ENCODE data around the gene NSRP1. TPM values are rescaled to one million over a fixed set of nuclear protein-coding genes. Genes with fewer than 3 reads are reported as not detected.
A peak's percentile ranks its signal among the peaks of the same experiment; 100 is the strongest.
"Not testable (repeated sequence)": the region's sequence is repeated elsewhere in the genome, so short reads cannot be mapped to it uniquely, and the experiment has no call there.

NSRP1 gene
- total RNA-seq, 6 donors from 2014 or later = 23.1 to 78.6 (median 32.7) TPM

- WGBS, 2 donors = 77 to 82% methylated on average over 5 of the region's 5 CpGs
- no peak for DNase-seq
Observed at GRCh38 chr17:30199600-30199999, 83.0 kb downstream of the NSRP1 start.

GRCh38 chr17:30200106-30200505 is 83.5 kb downstream of the NSRP1 start:
- peaks cover 0 to 9% (median 1%) of the 10 kb centered on the region in 4 donors for H3K4me1 ChIP-seq
- DNase-seq = no peak

More at GRCh38 chr17:30199600-30199999, 83.0 kb downstream of the NSRP1 start:
- peaks cover 0 to 11% (median 5%) of the 10 kb centered on the region in 4 donors for H3K36me3 ChIP-seq
- no peak overlapping the region for H3K27ac ChIP-seq
- no peak overlapping the region for H3K4me3 ChIP-seq
- no peaks in the 10 kb centered on the region for H3K9me3 ChIP-seq
- TF ChIP-seq POLR2AphosphoS5 (IDR thresholded peaks at IDR 0.05) (no peak), EP300 (IDR thresholded peaks at IDR 0.05) (no peak), CTCF (IDR thresholded peaks at IDR 0.05) (no peak), POLR2A (IDR thresholded peaks at IDR 0.05) (no peak)
- peaks cover 0 to 6% (median under 1%) of the 10 kb centered on the region in 4 donors for H3K4me1 ChIP-seq
- H3K27me3 ChIP-seq = no peaks in the 10 kb centered on the region
- no peak for ATAC-seq (ENCODE audit: low FRiP score in 2 of 2)

GRCh38 chr17:30200656-30201055 is 84.0 kb downstream of the NSRP1 start:
- not testable (repeated sequence) for DNase-seq; ATAC-seq (ENCODE audit: low FRiP score in 2 of 2); H3K4me3 ChIP-seq; H3K4me1 ChIP-seq; H3K9me3 ChIP-seq; H3K27ac ChIP-seq; H3K27me3 ChIP-seq
- H3K36me3 ChIP-seq = peaks cover 0 to 11% (median 5%) of the 10 kb centered on the region in 4 donors
- WGBS, 2 donors = 92 to 99% methylated on average over 6 to 8 of the region's 9 CpGs

More at GRCh38 chr17:30200106-30200505, 83.5 kb downstream of the NSRP1 start:
- Histone ChIP-seq H3K9me3 (no peaks in the 10 kb centered on the region), H3K36me3 (peaks cover 0 to 11% (median 5%) of the 10 kb centered on the region in 4 donors), H3K27me3 (no peaks in the 10 kb centered on the region), H3K4me3 (no peak overlapping the region), H3K27ac (no peak overlapping the region)
- WGBS, 2 donors = 72 to 84% methylated on average over 10 of the region's 10 CpGs
- TF ChIP-seq POLR2A (IDR thresholded peaks at IDR 0.05) (no peak), EP300 (IDR thresholded peaks at IDR 0.05) (no peak), CTCF (IDR thresholded peaks at IDR 0.05) (no peak), POLR2AphosphoS5 (IDR thresholded peaks at IDR 0.05) (no peak)
- ATAC-seq (ENCODE audit: low FRiP score in 2 of 2) = no peak

GRCh38 chr17:30203471-30203981 is 86.9 kb downstream of the NSRP1 start:
- Histone ChIP-seq H3K4me3 (no peak overlapping the region), H3K27ac (peak overlapping the region in 1 of 4 donors; percentile 44), H3K9me3 (no peaks in the 10 kb centered on the region), H3K4me1 (peaks cover 0 to 9% (median 1%) of the 10 kb centered on the region in 4 donors), H3K36me3 (peaks cover 0 to 14% (median 3%) of the 10 kb centered on the region in 4 donors), H3K27me3 (no peaks in the 10 kb centered on the region)
- DNase-seq = no peak
- WGBS, 2 donors = 66 to 70% methylated on average over 6 of the region's 6 CpGs
- TF ChIP-seq POLR2AphosphoS5 (IDR thresholded peaks at IDR 0.05) = no peak
- TF ChIP-seq CTCF (IDR thresholded peaks at IDR 0.05) = no peak
- TF ChIP-seq POLR2A (IDR thresholded peaks at IDR 0.05) = no peak
- TF ChIP-seq EP300 (IDR thresholded peaks at IDR 0.05) = no peak
- peak in 1 of 2 donors; percentile 28 for ATAC-seq (ENCODE audit: low FRiP score in 2 of 2)

- DNase-seq (no peak), ATAC-seq (ENCODE audit: low FRiP score in 2 of 2) (no peak)
- Histone ChIP-seq H3K36me3 (peaks cover 0 to 18% (median 0%) of the 10 kb centered on the region in 4 donors), H3K4me3 (no peak overlapping the region), H3K4me1 (peaks cover 0 to 9% (median 1%) of the 10 kb centered on the region in 4 donors), H3K27me3 (no peaks in the 10 kb centered on the region), H3K27ac (peak overlapping the region in 2 of 4 donors; percentile 31 to 68), H3K9me3 (no peaks in the 10 kb centered on the region)
- WGBS, 2 donors = 62 to 79% methylated on average over 9 of the region's 9 CpGs
- TF ChIP-seq POLR2AphosphoS5 (IDR thresholded peaks at IDR 0.05) (no peak), CTCF (IDR thresholded peaks at IDR 0.05) (no peak), POLR2A (IDR thresholded peaks at IDR 0.05) (no peak), EP300 (IDR thresholded peaks at IDR 0.05) (no peak)
Observed at GRCh38 chr17:30207655-30208054, 91.0 kb downstream of the NSRP1 start.
